Muscle of back (tissue), 13 donors: Measurements from ENCODE around the gene SLC25A10. TPM values are rescaled to one million over a fixed set of nuclear protein-coding genes. Genes with fewer than 3 reads are reported as not detected.
"Not testable (repeated sequence)": the region's sequence is repeated elsewhere in the genome, so short reads cannot be mapped to it uniquely, and the experiment has no call there.

ENCODE experiments used
- DNase-seq, 3 donors: peaks; one replicate each; pipeline versions ENCODE4 v3.0.0 to v3.0.0-alpha.2; 2013
- long read RNA-seq, 9 donors: transcript quantifications; one replicate each; lab custom pipeline, GENCODE V29; 2026
- polyA plus RNA-seq, 10 donors: library from polyadenylated mRNA; unstranded; fragments of 120-200 nt; gene quantifications; one replicate each; pipeline ENCODE4 v1.2.1, GENCODE V29; 2013; ENCODE audit not compliant: insufficient read length in 10 of 10

SLC25A10 gene, protein sequence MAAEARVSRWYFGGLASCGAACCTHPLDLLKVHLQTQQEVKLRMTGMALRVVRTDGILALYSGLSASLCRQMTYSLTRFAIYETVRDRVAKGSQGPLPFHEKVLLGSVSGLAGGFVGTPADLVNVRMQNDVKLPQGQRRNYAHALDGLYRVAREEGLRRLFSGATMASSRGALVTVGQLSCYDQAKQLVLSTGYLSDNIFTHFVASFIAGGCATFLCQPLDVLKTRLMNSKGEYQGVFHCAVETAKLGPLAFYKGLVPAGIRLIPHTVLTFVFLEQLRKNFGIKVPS
- polyA plus RNA-seq = 1 to 10 TPM; 1.7 to 4.9 (median 3.7) TPM
- long read RNA-seq, donor 1, partial matches to known transcripts = 0 of 4 reads
- long read RNA-seq, donor 1, other reads (novel, unspliced or antisense) = 0 of 4 reads
- long read RNA-seq, donor 2, partial matches to known transcripts = 0 of 2 reads
- long read RNA-seq, donor 2, other reads (novel, unspliced or antisense) = 0 of 2 reads
- long read RNA-seq, donor 3 = 0 reads
- long read RNA-seq, donor 4 = 0 reads
- long read RNA-seq, donor 5, partial matches to known transcripts = 0 of 1 reads
- long read RNA-seq, donor 5, other reads (novel, unspliced or antisense) = 0 of 1 reads
- long read RNA-seq, donor 6, partial matches to known transcripts = 0 of 3 reads
- long read RNA-seq, donor 6, other reads (novel, unspliced or antisense) = 0 of 3 reads
- long read RNA-seq, donor 7 = 0 reads
- long read RNA-seq, donor 8, partial matches to known transcripts = 0 of 2 reads
- long read RNA-seq, donor 8, other reads (novel, unspliced or antisense) = 0 of 2 reads
- long read RNA-seq, donor 9 = 0 reads

DNA sequence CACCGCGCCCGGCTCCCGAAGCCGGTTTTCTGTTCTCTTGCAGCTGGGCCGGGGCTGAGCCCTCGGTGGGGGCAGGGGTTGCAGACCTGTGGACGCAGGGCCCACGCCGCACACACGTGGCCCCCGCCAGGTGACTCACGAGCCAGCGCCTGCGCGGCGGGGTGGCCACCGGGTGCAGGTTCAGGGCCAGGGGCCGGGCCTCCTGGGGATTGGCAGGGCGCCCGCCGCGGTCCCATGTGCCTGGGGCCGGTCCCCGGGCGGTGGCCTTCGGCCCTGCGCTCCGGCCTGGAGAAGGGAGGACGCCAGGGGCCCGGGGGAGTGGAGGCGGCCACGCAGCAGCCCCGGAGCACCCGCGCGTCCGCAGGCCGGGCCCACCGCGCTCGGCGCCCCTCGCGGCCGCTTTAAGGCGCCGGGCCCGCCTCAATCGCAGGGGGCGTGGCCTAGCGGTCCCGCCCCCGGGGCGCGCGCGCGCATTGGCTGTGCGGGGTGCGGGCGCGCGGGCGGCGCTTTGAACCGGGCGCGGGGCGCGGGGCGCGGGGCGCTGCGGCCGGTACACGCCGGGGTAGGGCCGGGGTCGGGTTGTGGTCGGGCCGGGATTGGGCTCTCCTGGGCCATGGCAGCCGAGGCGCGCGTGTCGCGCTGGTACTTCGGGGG lies at the start of gene SLC25A10:
Gene SLC25A10 (plus strand): TSS at position 471 of the 654 bp plus-strand sequence. CDS start 143 bp downstream, at position 614.
- peak; percentile 66 to 86 (median 81) for DNase-seq

DNA sequence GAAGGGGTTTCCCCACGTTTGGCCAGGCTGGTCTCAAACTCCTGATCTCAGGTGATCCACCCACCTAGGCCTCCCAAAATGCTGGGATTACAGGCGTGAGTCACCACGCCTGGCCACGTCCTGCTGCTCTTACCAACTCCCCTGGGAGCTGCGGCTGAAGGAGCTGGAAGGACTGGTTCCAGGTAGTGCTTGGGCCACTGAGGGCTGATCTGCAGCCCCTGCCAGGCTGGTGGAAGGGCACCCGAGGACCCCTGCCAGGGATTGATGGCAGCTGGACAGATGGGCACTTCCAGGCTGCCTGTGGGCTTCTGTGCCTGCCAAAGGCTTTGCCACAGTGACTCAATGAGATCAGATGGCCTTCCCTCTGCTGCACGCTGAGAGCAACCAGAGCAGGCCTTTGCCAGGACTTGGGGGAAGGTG lies 48.0 kb upstream of the SLC25A10 start:
- no peak for DNase-seq

DNA sequence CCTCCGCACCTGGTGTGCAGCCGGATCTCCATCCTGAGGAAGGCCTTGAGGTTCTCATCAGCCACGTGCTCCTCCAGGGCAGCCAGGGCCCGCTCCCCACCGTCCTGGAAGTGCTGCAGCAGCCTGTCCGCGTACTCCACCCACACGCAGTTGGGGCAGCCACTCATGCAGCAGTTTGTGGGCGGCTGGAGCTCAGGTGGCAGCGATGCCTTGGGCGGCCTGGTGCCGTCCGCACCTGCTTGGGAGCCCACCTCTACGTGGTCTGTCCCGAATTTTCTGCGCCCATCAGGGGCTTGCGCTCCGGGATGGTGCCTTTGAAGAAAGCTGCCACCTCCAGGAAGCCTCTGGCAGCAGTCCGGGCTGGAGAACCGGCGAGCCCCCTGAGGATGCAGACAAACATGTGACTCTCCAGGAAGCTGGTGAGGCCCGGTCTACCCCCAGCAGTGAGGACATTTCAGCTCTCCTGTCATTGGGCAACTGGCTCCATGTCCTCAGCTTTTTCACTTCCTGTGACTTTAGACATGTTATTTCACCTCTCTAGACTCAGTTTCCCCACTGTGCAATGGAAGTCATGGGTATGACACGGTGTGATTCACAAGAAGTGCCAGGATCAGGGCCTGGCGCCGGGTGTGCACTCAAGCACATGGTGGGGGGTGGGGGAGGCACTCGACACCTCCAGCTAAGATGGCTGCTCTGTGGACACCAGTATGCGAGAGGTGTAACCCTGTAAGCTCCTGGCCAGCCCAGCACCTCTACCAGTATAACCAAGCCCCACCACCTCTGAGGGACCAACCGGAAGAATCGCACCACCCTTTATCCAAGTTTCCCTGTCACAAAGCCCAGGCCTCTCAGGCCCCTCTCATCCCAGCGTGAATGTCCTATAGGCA lies 46.6 kb upstream of the SLC25A10 start:
- DNase-seq = peak in 1 of 3 donors; percentile 39

DNA sequence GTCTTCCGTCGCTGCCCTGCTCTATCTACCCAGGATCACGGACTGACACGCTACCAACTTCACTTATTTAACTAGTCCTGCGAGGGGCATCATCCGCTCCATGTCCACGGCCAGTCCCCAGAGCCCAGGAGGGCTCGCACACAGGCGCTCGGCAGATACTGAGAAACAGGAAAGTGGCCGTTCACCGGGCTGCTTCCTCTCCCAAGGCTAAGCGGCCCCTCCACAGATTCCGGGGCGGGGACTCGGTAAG lies 46.1 kb upstream of the SLC25A10 start:
- DNase-seq = no peak

DNA sequence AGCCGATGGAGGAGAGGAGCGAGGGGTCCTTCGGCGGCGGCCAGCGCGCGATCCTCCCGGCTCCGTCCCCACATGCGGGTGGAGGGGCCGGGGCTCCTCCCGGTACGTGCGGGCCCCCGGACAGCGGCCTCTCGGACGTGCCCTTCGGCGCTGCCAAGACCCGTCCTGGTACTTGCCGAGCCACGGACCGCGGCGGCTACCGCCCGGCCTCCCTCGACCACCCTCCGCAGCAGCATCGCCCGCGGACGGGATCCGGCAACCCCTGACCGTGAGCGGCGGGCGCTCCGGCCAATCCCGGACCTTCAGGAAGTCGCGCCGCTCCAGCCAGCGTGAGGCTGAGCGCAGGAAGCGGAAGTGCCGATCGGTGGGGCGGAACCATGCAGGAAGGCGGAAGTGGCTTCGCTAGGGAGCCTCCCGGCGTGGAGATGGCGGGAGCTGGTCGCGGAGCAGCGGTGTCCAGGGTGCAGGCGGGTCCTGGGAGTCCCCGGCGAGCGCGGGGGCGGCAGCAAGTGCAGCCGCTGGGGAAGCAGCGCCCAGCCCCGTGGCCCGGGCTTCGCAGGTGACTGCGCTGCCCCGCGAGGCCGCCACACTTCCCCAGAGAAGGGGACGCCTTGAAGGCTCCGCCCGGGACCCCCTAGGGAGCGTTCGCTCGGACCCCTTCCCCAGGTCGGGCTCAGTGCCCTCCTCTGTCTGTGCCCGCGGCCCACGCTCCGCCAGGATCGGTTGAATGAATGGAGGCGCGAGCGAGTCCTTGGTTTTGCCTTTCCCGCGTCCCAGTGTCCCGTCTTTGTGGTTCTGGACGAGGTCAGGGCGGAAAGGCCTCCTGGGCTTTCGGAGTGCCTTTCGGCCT lies 45.5 kb upstream of the SLC25A10 start, which contains the start of the genes CCDC137 and OXLD1:
Gene CCDC137 (plus strand): TSS at position 396 of the 850 bp plus-strand sequence. CDS start 30 bp downstream, at position 426.
Gene OXLD1 (minus strand): TSS at position 264 of the 850 bp plus-strand sequence. CDS start 28 bp downstream, at position 236.
- peak; percentile 96 to 98 (median 97) for DNase-seq

DNA sequence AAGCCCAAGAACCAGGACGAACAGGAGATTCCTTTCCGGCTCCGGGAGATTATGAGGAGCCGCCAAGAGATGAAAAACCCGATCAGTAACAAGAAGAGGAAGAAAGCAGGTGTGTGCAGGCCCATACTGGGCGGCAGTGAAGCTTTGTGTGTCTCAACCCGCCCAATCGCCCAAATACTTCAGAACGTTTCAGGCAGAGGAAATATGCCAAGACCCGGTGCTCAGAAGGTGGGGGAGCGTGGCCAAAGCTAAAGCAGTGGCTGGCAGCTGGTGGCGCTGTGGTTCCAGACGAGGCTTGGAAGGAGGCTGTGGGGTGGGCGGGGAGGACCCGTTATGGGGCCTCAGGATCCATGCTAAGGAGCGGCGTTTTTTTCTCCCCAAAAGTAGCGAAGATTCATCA lies 44.3 kb upstream of the SLC25A10 start:
- no peak for DNase-seq

DNA sequence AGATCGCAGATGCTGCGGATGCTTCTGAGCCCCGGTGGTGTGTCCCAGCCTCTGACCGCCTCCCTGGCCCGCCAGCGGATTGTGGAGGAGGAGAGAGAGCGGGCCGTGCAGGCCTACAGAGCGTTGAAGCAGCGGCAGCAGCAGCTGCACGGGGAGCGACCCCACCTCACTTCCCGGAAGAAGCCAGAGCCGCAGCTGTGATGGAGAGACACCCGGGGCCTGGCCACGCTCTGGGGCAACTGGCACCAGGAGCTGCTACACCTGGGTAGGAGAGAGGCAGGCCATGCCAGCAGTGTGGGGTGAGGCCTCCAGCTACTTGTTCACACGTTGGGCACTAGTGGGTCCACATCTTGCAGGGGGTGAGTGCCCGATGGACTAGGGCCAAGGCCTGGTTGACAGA lies 39.6 kb upstream of the SLC25A10 start:
- no peak for DNase-seq

DNA sequence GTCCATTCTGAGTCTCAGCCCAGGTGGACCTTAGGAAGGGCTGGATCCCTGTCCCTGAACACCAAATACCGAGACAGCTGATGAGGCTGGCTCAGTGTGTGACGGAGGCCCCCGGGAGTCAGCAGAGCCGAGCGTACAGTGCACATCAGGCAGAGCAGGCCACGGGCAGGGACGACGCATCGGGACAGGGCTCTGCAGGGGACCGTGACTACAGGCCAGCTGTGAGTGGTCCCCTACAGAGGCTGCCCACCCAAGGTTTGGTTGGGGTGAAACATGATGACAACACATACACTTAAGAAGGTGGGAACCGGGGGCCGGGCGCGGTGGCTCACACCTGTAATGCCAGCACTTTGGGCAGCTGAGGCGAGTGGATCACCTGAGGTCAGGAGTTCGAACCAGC lies 39.1 kb upstream of the SLC25A10 start:
- DNase-seq = no peak

DNA sequence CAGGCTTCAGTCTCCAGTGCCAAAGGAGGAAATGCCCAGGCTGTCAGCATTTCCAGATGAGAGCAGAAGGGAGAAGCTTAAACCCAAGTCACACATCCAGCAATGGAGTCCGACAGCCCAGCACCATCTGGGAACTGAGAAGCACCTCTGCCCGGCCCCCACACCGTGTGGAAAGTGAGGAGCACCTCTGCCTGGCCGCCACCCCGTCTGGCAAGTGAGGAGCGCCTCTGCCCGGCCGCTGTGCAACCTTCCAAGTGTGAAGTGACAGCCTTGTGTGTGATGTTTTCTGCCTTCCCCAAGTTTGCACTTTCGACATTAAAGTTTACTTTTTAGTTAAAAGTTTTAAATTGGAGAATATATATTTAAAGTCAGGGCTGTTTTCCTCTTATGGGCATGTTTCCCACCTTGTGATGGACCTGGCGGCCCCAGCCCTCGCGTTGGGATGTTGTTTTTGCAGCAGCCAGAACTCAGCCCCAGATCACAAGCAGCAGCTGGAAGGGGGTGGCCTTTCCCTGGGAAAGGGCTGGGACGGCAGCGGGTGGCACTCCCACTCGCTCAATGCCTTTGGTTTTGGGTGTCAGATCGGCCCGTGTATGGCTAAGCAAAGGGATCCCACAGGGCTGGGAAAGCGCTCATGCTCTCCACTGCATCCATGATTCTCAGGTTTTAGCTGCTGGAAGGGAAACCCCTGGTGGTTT lies 38.4 kb upstream of the SLC25A10 start:
- DNase-seq = no peak

DNA sequence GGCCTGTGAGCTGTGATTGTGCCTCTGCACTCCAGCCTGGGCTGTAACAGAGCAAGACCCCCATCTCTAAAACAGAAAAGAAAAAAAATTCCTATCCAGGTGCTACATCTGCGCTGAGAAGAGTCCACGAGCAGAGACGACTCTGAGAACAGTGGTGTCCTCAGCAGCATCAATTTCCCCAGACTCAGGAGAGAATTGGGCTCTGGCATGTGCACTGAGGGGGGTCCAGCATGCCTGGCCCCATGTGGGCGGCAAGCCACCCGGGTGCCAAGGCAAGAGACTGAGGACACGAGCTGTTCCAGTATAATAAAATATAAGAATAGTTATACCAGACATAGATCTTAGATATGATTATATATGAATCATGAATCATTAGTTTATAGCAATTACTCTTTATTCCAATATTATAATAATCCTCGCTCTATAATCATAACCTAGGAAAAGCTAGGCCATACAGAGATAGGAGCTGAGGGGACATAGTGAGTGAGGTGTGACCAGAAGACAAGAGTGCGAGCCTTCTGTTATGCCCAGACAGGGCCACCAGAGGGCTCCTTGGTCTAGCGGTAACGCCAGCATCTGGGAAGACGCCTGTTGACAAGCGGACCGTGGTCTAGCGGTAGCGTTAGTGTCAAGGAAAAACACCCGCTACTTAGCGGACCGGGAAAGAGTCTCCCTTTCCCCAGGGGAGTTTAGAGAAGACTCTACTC lies 36.4 kb upstream of the SLC25A10 start:
- not testable (repeated sequence) for DNase-seq

DNA sequence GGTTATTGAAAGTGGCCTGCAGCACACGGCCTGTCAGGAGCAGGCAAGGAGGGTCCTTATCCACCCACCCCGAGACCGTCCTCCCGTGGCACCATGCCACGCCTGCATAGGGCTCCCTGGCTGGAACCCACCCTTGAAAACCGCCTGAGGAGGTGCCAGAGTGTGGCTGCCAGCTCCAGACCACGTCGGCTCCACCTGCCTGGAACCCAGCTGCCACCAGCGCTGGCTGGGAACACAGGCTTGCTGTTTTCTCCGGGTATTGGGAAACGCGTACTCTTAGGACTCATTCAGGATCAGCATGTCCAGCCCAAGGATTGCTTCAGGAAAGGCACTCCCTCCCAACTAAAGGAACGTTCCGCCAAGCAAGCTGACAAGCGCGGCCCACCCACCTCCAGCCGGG lies 35.2 kb upstream of the SLC25A10 start:
- no peak for DNase-seq

DNA sequence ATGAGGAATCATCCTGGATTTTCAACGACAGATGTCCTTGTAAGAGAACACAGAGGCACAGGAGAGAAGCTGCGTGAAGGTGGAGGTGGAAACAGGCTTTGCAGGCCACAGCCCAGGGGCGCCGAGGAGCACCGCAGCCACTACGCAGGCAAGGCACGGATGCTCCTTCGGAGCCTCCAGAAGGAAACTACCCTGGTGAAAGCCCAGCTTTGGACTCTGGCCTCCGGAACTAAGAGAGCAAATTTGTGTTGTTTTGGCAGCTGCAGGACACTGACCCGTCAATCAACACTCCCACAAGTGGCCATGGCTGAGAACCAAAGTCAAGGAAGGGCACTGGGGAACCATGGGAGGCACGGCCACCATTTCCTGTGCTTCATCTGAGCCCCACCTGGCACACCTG lies 31.9 kb upstream of the SLC25A10 start:
- DNase-seq = no peak

DNA sequence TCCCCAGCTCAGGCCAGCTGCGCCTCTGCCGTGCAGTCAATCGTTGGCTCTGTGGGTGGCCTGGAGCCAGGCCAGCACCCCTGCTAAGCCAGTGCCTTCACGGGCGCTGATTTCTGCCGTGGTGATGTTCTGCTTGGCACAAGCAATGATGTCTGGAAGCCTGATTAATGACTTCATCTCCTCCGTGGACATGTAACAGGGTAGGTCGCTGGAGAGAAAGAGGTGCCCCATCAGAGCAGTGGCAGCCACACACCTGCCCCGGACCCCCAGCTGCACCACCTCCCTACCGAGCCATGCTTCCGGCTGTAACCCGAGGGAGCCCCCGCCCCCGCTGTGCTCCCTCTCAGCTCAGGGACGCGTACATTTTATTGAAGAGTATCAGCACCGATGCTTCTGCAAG lies 30.4 kb upstream of the SLC25A10 start:
- no peak for DNase-seq

DNA sequence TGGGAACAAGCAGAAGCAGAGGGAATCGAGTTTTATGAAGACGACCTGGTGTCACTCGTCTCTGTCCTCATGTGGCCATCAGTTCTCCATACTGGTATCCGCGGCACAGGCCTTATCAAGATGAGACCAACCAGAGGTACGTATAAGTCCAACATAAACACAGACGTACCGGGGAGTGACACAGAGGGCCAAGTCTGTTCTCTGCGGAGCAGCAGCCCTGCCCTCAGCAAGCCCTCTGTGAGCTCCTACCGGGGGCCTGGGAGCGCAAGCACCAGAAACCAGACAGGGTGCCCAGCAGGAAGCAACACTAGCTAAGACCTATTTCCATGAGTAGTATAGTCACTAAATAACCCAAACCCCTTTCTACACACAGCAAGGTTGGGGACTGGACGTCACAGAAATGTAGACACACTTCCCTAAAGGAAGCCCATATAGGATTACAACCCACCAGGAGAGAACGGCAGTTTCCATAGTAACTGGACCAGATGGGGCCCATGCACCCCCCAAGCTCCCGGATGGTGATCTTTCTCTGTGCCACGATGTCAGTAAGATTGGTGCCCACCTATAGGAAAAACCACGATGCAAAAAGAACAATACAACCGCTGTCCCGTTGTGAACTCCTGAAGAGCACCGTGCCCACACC lies 29.4 kb upstream of the SLC25A10 start:
- DNase-seq = no peak

DNA sequence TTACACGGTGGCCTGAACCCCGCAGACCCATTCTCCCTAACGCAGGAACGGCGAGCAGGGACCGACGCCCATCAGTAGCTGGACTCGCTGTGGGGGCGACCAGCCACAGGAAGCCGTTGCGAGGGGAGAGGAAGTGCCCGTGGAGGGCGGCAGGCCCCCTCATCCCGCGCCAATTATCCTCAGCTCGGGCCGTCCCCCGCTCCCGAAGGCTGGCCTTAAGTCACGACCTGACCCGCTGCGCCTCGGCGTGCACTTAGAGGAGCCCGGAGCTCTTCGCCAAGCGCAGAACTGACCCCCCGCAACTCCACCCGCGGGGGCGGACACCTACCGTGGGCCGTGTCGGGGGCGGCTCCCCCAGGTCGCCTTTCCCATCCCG lies 28.9 kb upstream of the SLC25A10 start:
- no peak for DNase-seq

DNA sequence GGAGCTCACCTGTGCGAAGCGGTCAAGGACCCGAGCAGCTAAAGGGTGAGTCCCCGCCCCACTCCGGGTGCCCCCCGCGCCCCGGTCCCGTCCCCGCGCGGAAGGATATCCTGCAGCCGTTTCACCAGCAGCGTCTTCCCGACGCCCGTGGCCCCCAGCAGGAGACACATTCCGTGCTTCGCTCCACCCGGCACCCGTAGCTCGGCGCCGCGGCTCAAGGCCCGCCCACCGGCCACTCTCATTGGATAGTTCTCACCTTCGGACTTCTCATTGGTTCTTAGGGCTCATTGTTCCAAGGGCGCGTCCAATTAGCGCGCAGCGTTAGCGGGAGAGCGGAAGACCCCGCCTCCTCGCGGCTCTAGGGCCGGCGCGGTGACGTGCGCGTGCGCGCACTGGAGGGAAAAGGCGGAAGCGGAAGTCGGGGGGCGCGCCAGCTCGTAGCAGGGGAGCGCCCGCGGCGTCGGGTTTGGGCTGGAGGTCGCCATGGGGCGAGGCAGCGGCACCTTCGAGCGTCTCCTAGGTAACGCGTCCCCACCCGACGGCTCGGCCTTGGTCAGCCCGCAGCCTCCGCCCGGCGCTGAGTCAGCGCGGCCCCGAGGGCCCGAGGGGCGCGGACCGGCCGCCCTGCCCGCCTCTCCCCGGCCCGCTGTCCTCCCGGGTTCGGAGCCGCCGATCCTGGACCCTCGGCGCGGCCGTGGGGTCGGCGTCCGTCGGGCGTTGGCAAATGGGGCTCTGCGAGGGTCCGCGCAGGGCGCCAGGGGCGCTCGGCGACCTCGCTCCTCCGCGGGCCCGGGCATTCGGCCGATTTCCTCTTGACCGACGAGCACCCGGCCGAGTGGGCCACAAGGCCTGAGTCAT lies 28.3 kb upstream of the SLC25A10 start, which contains the start of the genes ARL16 and HGS:
Gene ARL16 (minus strand): TSS at position 214 of the 858 bp plus-strand sequence. CDS start 44 bp downstream, at position 170.
Gene HGS (plus strand): TSS at position 428 of the 858 bp plus-strand sequence. CDS start 56 bp downstream, at position 484.
- DNase-seq = peak; percentile 99 to 100 (median 100)

DNA sequence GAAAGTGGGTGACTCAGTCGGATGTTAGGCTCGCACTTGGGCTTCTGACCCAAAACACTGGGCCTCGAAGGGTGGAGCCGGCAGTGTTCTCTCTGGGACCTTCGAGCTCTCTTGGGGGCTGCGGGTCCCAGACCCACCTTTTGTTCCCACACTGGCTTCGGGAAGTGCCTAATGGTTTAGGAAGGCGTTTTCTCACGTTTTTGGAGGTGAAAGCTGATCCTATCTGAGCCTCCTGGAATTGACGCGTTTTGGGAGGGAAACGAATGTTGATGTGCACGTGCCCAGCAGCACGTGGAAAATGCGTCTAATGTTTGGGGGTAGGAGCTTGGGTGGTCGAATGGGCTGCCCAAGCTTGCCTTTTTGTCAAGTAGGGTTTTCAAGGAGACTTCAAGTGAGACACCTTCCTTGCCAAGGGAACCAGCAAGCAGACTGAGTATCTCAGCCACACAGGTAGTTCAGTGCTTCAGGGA lies 27.6 kb upstream of the SLC25A10 start:
- no peak for DNase-seq
